ENCODE data around the gene TTC9B. TPM values are rescaled to one million over a fixed set of nuclear protein-coding genes. Genes with fewer than 3 reads are reported as not detected.

Gene TTC9B
- total and polyA plus RNA-seq, 2 of the 13 experiments (the other 11 are each of a cell fraction or from before 2014, with no cell fraction given): not detected

DNA sequence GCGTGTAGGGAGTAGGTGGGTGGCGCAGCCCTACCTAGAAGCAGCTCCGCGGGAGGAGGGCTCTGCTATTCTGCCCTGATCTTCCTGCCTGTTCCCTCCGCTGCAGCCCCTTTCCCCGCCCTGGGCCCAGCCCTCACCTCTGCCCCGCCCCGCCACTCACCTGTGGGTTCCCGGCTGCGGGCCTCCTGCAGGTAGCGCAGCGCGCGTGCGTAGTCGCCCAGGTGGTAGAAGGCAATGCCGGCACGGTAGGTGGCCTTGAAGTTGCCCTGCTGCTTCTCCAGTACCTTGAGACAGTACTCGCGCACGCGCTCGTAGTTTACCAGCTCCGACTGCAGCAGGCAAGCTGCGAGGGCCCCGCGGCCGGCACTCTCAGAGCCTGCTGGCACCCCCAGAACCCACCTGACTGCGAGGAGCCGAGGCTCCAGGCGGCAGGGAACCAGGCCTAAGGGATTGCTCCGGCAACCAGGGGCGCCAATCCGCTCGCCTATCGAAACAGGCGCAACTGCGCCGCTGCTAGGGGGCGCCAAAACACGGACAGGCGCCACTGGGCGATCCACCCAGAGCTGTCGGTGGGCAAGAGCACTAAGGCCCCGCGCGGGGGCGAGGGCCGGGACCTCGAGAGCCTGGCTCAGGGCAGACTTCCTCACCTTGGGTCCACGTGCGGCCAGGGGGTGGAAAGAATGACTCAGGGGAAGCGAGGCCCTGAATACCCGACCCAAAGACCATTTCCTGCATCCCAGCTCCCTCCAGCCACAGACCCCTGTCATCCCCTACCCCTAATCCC, 965 bp downstream of the TTC9B start (continued):
- 0 out of 2 replicates have a peak, but pooled peaks have one; percentile 18 for TF ChIP-seq MYC (CRISPR knock-in tag; IDR thresholded peaks at IDR 0.05; ENCODE audit: borderline replicate concordance)
- TF ChIP-seq, protein P1, sequence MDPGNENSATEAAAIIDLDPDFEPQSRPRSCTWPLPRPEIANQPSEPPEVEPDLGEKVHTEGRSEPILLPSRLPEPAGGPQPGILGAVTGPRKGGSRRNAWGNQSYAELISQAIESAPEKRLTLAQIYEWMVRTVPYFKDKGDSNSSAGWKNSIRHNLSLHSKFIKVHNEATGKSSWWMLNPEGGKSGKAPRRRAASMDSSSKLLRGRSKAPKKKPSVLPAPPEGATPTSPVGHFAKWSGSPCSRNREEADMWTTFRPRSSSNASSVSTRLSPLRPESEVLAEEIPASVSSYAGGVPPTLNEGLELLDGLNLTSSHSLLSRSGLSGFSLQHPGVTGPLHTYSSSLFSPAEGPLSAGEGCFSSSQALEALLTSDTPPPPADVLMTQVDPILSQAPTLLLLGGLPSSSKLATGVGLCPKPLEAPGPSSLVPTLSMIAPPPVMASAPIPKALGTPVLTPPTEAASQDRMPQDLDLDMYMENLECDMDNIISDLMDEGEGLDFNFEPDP (CRISPR knock-in tag; conservative IDR thresholded peaks at IDR 0.05): no peak
- TF ChIP-seq, protein P2, sequence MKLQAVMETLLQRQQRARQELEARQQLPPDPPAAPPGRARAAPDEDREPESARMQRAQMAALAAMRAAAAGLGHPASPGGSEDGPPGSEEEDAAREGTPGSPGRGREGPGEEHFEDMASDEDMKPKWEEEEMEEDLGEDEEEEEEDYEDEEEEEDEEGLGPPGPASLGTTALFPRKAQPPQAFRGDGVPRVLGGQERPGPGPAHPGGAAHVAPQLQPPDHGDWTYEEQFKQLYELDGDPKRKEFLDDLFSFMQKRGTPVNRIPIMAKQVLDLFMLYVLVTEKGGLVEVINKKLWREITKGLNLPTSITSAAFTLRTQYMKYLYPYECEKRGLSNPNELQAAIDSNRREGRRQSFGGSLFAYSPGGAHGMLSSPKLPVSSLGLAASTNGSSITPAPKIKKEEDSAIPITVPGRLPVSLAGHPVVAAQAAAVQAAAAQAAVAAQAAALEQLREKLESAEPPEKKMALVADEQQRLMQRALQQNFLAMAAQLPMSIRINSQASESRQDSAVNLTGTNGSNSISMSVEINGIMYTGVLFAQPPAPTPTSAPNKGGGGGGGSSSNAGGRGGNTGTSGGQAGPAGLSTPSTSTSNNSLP (IDR thresholded peaks at IDR 0.05; ENCODE audit: low read depth, low read length): no peak
- TF ChIP-seq, protein P3, sequence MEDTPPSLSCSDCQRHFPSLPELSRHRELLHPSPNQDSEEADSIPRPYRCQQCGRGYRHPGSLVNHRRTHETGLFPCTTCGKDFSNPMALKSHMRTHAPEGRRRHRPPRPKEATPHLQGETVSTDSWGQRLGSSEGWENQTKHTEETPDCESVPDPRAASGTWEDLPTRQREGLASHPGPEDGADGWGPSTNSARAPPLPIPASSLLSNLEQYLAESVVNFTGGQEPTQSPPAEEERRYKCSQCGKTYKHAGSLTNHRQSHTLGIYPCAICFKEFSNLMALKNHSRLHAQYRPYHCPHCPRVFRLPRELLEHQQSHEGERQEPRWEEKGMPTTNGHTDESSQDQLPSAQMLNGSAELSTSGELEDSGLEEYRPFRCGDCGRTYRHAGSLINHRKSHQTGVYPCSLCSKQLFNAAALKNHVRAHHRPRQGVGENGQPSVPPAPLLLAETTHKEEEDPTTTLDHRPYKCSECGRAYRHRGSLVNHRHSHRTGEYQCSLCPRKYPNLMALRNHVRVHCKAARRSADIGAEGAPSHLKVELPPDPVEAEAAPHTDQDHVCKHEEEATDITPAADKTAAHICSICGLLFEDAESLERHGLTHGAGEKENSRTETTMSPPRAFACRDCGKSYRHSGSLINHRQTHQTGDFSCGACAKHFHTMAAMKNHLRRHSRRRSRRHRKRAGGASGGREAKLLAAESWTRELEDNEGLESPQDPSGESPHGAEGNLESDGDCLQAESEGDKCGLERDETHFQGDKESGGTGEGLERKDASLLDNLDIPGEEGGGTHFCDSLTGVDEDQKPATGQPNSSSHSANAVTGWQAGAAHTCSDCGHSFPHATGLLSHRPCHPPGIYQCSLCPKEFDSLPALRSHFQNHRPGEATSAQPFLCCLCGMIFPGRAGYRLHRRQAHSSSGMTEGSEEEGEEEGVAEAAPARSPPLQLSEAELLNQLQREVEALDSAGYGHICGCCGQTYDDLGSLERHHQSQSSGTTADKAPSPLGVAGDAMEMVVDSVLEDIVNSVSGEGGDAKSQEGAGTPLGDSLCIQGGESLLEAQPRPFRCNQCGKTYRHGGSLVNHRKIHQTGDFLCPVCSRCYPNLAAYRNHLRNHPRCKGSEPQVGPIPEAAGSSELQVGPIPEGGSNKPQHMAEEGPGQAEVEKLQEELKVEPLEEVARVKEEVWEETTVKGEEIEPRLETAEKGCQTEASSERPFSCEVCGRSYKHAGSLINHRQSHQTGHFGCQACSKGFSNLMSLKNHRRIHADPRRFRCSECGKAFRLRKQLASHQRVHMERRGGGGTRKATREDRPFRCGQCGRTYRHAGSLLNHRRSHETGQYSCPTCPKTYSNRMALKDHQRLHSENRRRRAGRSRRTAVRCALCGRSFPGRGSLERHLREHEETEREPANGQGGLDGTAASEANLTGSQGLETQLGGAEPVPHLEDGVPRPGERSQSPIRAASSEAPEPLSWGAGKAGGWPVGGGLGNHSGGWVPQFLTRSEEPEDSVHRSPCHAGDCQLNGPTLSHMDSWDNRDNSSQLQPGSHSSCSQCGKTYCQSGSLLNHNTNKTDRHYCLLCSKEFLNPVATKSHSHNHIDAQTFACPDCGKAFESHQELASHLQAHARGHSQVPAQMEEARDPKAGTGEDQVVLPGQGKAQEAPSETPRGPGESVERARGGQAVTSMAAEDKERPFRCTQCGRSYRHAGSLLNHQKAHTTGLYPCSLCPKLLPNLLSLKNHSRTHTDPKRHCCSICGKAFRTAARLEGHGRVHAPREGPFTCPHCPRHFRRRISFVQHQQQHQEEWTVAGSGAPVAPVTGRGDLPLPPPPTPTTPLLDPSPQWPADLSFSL (CRISPR knock-in tag; IDR thresholded peaks at IDR 0.05): no peak
- peak; percentile 25 for TF ChIP-seq HNRNPLL (IDR thresholded peaks at IDR 0.05; ENCODE audit: low read depth, low read length, poor library complexity, severe bottlenecking)
- TF ChIP-seq, protein P4, sequence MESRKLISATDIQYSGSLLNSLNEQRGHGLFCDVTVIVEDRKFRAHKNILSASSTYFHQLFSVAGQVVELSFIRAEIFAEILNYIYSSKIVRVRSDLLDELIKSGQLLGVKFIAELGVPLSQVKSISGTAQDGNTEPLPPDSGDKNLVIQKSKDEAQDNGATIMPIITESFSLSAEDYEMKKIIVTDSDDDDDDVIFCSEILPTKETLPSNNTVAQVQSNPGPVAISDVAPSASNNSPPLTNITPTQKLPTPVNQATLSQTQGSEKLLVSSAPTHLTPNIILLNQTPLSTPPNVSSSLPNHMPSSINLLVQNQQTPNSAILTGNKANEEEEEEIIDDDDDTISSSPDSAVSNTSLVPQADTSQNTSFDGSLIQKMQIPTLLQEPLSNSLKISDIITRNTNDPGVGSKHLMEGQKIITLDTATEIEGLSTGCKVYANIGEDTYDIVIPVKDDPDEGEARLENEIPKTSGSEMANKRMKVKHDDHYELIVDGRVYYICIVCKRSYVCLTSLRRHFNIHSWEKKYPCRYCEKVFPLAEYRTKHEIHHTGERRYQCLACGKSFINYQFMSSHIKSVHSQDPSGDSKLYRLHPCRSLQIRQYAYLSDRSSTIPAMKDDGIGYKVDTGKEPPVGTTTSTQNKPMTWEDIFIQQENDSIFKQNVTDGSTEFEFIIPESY (CRISPR knock-in tag; IDR thresholded peaks at IDR 0.05): peak; percentile 98
- no peak for TF ChIP-seq TOE1 (CRISPR knock-in tag; IDR thresholded peaks at IDR 0.05)
- no peak for TF ChIP-seq ZNF331 (CRISPR knock-in tag; IDR thresholded peaks at IDR 0.05)
- no peak for TF ChIP-seq PAX8 (CRISPR knock-in tag; IDR thresholded peaks at IDR 0.05; ENCODE audit: borderline replicate concordance)
- no peak for TF ChIP-seq ZNF549 (CRISPR knock-in tag; IDR thresholded peaks at IDR 0.05)
- TF ChIP-seq, protein P5, sequence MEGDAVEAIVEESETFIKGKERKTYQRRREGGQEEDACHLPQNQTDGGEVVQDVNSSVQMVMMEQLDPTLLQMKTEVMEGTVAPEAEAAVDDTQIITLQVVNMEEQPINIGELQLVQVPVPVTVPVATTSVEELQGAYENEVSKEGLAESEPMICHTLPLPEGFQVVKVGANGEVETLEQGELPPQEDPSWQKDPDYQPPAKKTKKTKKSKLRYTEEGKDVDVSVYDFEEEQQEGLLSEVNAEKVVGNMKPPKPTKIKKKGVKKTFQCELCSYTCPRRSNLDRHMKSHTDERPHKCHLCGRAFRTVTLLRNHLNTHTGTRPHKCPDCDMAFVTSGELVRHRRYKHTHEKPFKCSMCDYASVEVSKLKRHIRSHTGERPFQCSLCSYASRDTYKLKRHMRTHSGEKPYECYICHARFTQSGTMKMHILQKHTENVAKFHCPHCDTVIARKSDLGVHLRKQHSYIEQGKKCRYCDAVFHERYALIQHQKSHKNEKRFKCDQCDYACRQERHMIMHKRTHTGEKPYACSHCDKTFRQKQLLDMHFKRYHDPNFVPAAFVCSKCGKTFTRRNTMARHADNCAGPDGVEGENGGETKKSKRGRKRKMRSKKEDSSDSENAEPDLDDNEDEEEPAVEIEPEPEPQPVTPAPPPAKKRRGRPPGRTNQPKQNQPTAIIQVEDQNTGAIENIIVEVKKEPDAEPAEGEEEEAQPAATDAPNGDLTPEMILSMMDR (CRISPR knock-in tag; IDR thresholded peaks at IDR 0.05): peak; percentile 75
- TF ChIP-seq, protein P6, sequence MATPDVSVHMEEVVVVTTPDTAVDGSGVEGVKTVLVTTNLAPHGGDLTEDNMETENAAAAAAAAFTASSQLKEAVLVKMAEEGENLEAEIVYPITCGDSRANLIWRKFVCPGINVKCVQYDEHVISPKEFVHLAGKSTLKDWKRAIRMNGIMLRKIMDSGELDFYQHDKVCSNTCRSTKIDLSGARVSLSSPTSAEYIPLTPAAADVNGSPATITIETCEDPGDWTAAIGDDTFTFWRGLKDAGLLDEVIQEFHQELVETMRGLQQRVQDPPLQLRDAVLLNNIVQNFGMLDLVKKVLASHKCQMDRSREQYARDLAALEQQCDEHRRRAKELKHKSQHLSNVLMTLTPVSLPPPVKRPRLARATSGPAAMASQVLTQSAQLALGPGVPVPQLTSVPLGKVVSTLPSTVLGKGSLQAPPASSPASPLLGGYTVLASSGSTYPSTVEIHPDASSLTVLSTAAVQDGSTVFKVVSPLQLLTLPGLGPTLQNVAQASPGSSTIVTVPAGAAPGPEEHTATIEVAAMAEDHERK (CRISPR knock-in tag; IDR thresholded peaks at IDR 0.05; ENCODE audit: low read depth): no peak
